ENCODE measurements around the gene ZFP64. TPM values are rescaled to one million over a fixed set of nuclear protein-coding genes. Genes with fewer than 3 reads are reported as not detected.

Gene ZFP64
- total RNA-seq, 6 experiments from 2014 or later: 23.0 to 24.3 (median 23.8) TPM

- peak; percentile 18 for DNase-seq
- no peak for TF ChIP-seq CTCF (IDR thresholded peaks at IDR 0.05)
- Mint-ChIP-seq H3K9me3 (no peaks in the 10 kb centered on the region), H3K36me3 (ENCODE audit: low read depth) (no peaks in the 10 kb centered on the region), H3K4me1 (ENCODE audit: low read depth) (peaks cover 18% of the 10 kb centered on the region), H3K4me3 (peak overlapping the region; percentile 94), H3K27me3 (ENCODE audit: insufficient read depth) (peaks cover 2% of the 10 kb centered on the region; the same call in 1 of the 2 replicates), H3K27ac (peak overlapping the region; percentile 68)
Measured at GRCh38 chr20:52190437-52191131, 995 bp downstream of the ZFP64 start.

- peaks cover 4% of the 10 kb centered on the region; the same call in 1 of the 2 replicates for H3K27me3 Mint-ChIP-seq (ENCODE audit: insufficient read depth)
- H3K4me3 Mint-ChIP-seq: no peak overlapping the region
- no peaks in the 10 kb centered on the region for H3K9me3 Mint-ChIP-seq
- no peak for DNase-seq
- H3K27ac Mint-ChIP-seq: no peak overlapping the region
- H3K4me1 Mint-ChIP-seq (ENCODE audit: low read depth): no peaks in the 10 kb centered on the region
- TF ChIP-seq CTCF (IDR thresholded peaks at IDR 0.05): no peak
- peaks cover 7% of the 10 kb centered on the region for H3K36me3 Mint-ChIP-seq (ENCODE audit: low read depth)
Measured at GRCh38 chr20:52181766-52182165, 9.8 kb downstream of the ZFP64 start.

- Mint-ChIP-seq H3K27me3 (ENCODE audit: insufficient read depth) (peaks cover 4% of the 10 kb centered on the region; the same call in 1 of the 2 replicates), H3K4me1 (ENCODE audit: low read depth) (no peaks in the 10 kb centered on the region), H3K9me3 (no peaks in the 10 kb centered on the region), H3K4me3 (no peak overlapping the region), H3K27ac (no peak overlapping the region), H3K36me3 (ENCODE audit: low read depth) (peaks cover 7% of the 10 kb centered on the region)
- TF ChIP-seq CTCF (IDR thresholded peaks at IDR 0.05): no peak
- no peak for DNase-seq
Measured at GRCh38 chr20:52180180-52180840, 11.3 kb downstream of the ZFP64 start.

GRCh38 chr20:52179331-52180179 lies 12.0 kb downstream of the ZFP64 start:
- no peak for DNase-seq
- H3K9me3 Mint-ChIP-seq: no peaks in the 10 kb centered on the region
- H3K36me3 Mint-ChIP-seq (ENCODE audit: low read depth): peaks cover 7% of the 10 kb centered on the region
- no peak for TF ChIP-seq CTCF (IDR thresholded peaks at IDR 0.05)
- H3K4me3 Mint-ChIP-seq: no peak overlapping the region
- H3K4me1 Mint-ChIP-seq (ENCODE audit: low read depth): no peaks in the 10 kb centered on the region
- H3K27ac Mint-ChIP-seq: no peak overlapping the region
- H3K27me3 Mint-ChIP-seq (ENCODE audit: insufficient read depth): peaks cover 4% of the 10 kb centered on the region

GRCh38 chr20:52178691-52179090 lies 12.9 kb downstream of the ZFP64 start:
- Mint-ChIP-seq H3K36me3 (ENCODE audit: low read depth) (peaks cover 7% of the 10 kb centered on the region), H3K27me3 (ENCODE audit: insufficient read depth) (peaks cover 4% of the 10 kb centered on the region), H3K4me3 (no peak overlapping the region), H3K4me1 (ENCODE audit: low read depth) (no peaks in the 10 kb centered on the region), H3K27ac (no peak overlapping the region), H3K9me3 (no peaks in the 10 kb centered on the region)
- DNase-seq: no peak
- TF ChIP-seq CTCF (IDR thresholded peaks at IDR 0.05): no peak

Data from HFFc6 (cell line).